ENCODE results near the gene SMAD3.

The SMAD3 gene

DNA sequence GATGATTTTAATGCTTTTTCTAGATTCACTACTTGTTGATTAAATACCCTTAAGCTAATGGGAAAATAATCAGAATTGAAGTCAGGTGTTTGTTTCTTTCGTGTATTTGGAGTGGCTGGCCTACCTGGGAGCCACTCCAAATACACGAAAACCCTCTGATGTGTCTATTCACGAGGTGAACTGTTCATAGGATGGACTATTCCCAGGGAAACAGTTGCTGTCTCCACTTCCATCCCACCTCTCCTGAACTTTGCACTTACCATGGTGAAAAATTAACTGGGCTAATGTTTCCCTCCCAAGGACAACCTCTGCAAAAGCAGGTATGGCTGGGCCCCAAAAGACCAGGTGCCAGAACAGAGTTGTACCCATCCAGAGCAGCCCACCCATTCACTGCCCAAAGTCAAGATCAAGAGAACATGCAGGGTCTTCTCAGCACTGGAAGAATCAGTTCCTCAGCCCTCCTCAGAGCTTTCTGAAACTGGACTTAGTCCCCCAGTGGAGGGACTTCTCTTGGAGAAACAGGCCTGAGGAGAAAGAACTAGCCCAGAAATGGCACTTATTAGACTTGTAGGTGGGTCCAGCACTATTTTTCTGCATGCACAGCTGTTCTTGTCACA lies 2.9 kb upstream of the SMAD3 start:
- in situ Hi-C loops (cut with HindIII; ENCODE audit: low sequenced_read_pairs): no loop called here
- TF ChIP-seq, protein P1, sequence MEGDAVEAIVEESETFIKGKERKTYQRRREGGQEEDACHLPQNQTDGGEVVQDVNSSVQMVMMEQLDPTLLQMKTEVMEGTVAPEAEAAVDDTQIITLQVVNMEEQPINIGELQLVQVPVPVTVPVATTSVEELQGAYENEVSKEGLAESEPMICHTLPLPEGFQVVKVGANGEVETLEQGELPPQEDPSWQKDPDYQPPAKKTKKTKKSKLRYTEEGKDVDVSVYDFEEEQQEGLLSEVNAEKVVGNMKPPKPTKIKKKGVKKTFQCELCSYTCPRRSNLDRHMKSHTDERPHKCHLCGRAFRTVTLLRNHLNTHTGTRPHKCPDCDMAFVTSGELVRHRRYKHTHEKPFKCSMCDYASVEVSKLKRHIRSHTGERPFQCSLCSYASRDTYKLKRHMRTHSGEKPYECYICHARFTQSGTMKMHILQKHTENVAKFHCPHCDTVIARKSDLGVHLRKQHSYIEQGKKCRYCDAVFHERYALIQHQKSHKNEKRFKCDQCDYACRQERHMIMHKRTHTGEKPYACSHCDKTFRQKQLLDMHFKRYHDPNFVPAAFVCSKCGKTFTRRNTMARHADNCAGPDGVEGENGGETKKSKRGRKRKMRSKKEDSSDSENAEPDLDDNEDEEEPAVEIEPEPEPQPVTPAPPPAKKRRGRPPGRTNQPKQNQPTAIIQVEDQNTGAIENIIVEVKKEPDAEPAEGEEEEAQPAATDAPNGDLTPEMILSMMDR (IDR thresholded peaks at IDR 0.05; ENCODE audit: low read depth, low read length, missing control alignments): no peak
- no peak for DNase-seq (ENCODE audit: low read depth)
- no peak overlapping the region for H3K4me3 ChIP-seq (ENCODE audit: low read depth, low read length)

DNA sequence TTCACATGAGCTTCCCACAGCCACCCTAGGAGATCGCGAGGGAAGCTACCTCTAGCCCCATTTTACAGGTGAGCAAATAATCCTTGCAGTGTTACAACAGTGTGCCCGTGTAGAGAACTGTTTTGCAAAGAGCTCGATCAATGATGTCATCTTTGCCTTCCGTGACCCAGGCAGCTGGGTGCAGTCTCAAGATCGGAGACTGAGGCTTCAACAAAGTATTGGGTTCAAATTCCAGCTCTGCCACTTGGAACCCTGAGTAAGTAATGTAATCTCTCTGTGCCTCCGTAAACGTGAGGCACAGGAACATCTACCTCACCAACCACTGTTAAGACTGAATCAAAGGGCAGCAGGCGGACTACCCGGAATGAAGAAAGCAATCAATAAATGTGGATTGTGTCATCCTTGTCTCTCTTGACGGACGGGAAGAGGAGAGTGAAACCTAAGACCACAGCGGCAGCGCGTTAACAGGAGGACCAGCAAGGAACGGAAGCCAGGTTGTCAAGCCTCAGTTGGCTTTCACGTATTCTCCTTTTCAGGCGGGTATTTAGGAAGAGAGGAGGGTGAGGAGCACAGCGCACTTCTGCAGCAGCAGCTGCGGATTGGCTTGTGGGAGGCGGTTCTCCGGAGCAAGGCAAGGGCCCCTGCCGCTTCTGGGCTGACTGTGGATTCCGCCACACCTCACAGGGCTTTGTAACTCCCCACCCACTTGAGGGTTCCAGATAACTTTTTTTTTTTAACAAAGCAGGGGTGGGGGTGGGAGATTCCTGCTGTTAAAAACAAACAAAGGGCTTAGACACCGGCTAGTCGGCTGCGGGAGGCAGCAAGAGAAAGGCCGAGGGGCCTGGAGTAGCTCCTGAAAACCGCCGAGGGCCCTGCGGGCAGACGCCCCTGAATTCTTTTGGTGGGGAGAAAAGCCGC lies 1.5 kb upstream of the SMAD3 start:
- TF ChIP-seq, protein P1 (IDR thresholded peaks at IDR 0.05; ENCODE audit: low read depth, low read length, missing control alignments): no peak
- peak overlapping the region; percentile 99 for H3K4me3 ChIP-seq (ENCODE audit: low read depth, low read length)
- DNase-seq (ENCODE audit: low read depth): no peak
- in situ Hi-C loops (cut with HindIII; ENCODE audit: low sequenced_read_pairs): no loop called here

DNA sequence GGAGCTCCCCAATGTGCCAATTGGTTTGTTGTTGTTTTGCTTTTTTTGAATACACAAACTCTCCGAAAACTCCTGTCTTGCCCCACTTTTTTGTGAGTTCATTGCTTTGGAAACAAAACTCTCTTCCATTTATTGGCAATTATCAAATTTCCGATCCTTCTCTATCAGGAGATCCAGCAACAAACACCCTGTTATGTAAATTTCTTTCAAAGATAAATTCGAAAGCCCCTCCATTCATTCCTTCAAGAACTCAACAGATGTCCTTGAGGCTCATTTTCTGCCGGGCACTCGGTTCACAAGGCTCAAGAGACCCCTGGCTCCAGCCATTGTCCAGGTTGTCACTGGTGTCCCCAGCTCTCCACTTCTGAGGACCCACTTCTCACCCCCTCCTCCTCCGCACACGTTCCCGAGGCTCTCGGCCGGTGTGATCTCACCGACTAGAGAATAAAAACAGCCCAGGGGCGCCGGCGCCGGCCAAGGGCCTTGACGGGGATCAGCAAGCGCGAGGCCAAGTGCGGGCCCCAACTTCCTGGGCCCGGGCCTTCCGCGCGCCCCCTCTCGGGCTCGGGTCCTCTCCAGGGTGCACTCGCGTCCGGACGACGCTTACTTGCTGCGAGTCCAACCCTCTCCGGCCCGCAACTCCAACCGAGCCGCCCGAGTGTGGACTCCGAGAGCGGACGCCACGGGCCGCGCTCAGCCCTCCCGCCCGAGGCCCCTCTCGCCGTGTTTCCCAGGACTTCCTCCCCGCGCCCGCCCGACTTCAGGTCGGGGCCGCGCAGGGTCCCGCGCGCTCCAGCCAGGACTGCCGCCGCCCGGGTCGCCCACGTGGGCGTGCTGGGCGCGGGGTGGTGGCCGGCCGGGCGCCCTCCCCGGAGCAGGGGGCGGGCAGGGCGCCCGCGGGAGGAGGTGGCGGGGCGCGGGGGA lies 533 bp upstream of the SMAD3 start:
- no peak for DNase-seq (ENCODE audit: low read depth)
- TF ChIP-seq, protein P1 (IDR thresholded peaks at IDR 0.05; ENCODE audit: low read depth, low read length, missing control alignments): peak; percentile 25
- in situ Hi-C loops (cut with HindIII; ENCODE audit: low sequenced_read_pairs): no loop called here
- peak overlapping the region; percentile 99 for H3K4me3 ChIP-seq (ENCODE audit: low read depth, low read length)

DNA sequence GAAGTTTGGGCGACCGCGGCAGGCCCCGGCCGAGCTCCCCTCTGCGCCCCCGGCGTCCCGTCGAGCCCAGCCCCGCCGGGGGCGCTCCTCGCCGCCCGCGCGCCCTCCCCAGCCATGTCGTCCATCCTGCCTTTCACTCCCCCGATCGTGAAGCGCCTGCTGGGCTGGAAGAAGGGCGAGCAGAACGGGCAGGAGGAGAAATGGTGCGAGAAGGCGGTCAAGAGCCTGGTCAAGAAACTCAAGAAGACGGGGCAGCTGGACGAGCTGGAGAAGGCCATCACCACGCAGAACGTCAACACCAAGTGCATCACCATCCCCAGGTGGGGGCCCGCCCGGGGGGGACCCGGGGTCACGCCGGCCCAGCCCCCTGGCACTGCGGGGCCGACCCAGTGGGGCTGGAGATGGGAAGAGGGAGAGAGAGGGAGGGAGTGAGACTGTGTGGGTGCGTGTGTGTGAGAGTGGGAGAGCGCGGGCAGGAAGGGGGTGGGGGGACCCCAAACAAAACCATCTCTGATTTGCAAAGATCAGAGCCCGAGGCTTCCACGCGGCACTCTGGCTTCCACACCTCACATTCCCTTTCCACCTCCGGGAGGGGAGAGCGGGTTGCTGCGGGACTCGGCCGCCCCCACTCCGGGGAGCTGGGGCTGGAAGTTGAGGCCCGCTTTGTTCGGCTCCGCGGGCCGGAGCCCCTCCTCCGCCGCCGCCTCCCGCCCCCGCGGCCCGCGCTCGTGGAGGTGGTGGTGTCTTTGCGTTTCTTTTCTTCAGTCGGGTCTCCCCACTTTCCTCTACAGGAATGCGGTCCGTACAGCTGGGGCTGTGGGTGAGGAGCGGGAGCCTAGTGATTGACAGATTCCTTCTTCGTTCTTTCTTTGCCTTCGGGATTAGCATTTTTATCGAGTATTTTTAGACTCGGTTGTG lies 898 bp downstream of the SMAD3 start:
- peak overlapping the region; percentile 99 for H3K4me3 ChIP-seq (ENCODE audit: low read depth, low read length)
- in situ Hi-C loops (cut with HindIII; ENCODE audit: low sequenced_read_pairs): no loop called here
- no peak for DNase-seq (ENCODE audit: low read depth)
- TF ChIP-seq, protein P1 (IDR thresholded peaks at IDR 0.05; ENCODE audit: low read depth, low read length, missing control alignments): no peak

DNA sequence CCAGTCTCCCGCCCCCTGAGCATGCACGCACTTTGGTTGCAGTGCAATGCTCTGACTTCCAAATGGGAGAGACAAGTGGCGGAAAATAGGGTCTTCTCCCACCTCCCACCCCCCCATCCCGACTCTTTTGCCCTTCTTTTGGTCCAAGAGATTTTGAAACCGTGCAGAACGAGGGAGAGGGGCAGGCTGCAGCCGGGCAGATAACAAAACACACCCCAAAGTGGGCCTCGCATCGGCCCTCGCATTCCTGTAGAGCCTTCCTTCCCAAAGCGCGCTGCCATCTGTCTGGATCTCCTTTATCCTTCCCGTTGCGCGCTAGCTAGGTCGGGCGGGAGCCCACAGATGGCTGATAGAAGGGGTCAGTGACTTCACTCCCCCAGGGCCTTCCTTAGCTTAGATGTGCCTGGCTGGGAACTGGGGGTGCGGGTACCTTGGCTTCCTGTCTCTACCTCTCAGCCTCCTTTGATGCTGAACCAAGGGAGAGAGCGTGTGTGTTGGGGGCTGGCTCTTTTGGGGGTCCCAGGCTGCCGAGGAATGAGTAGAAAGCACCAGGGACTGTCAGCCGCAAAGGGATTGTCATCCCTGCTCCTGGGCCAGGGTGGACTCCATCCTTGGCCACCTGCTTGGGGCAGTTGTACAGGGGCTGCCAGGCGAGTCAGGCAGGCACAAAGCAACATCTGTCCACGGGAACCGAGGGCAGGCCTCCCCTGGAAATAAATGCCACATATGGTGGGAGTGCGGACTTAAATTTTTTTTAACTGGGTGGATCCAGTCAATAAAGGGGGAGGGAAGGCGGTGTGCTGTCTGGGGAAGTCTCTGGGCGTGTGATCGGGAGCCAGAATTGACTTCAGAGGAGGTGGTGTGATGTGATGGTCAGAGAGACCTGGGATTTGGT lies 1.8 kb downstream of the SMAD3 start:
- DNase-seq (ENCODE audit: low read depth): no peak
- TF ChIP-seq, protein P1 (IDR thresholded peaks at IDR 0.05; ENCODE audit: low read depth, low read length, missing control alignments): no peak
- in situ Hi-C loops (cut with HindIII; ENCODE audit: low sequenced_read_pairs): no loop called here
- H3K4me3 ChIP-seq (ENCODE audit: low read depth, low read length): peak overlapping the region; percentile 99
